H9 (cell line): ENCODE results near the gene KRTAP10-9. TPM values are rescaled to one million over a fixed set of nuclear protein-coding genes. Genes with fewer than 3 reads are reported as not detected.

Source experiments
- DNase-seq: peaks from one replicate; pipeline ENCODE4 v3.0.0-alpha.2; 2017
- H2AFZ ChIP-seq: one replicate; pipeline ENCODE4 v1.6.1; 2013; ENCODE audit warnings: mild to moderate bottlenecking, low read length, control low read depth, moderate library complexity
- H2AK5ac ChIP-seq: 2 replicates; pipeline ENCODE4 v1.6.1; 2013; ENCODE audit warnings: low read length, control low read depth, mixed read lengths; ENCODE audit not compliant: insufficient read length
- H2BK120ac ChIP-seq: one replicate; pipeline ENCODE4 v1.6.1; 2013; ENCODE audit warnings: low read depth, mild to moderate bottlenecking, low read length, control low read depth, inconsistent platforms; ENCODE audit not compliant: poor library complexity, severe bottlenecking
- H2BK12ac ChIP-seq: 2 replicates; pipeline ENCODE4 v1.6.1; 2013; ENCODE audit warnings: low read length, control low read depth, mixed read lengths, low read depth; ENCODE audit not compliant: insufficient read length
- H2BK15ac ChIP-seq: 2 replicates; pipeline ENCODE4 v1.6.1; 2013; ENCODE audit warnings: low read depth, low read length, control low read depth
- H2BK20ac ChIP-seq: one replicate; pipeline ENCODE4 v1.6.1; 2013; ENCODE audit warnings: low read depth, mild to moderate bottlenecking, low read length, control low read depth, inconsistent platforms; ENCODE audit not compliant: poor library complexity, severe bottlenecking
- H2BK5ac ChIP-seq: 2 replicates; pipeline ENCODE4 v1.6.1; 2013; ENCODE audit warnings: low read length, control low read depth, mixed read lengths; ENCODE audit not compliant: insufficient read length
- H3K14ac ChIP-seq: 2 replicates; pipeline ENCODE4 v1.6.1; 2013; ENCODE audit warnings: low read length, control low read depth; ENCODE audit not compliant: insufficient read depth
- H3K18ac ChIP-seq: 2 replicates; pipeline ENCODE4 v1.6.1; 2013; ENCODE audit warnings: low read depth, mild to moderate bottlenecking, mixed read lengths, low read length, control low read depth; ENCODE audit not compliant: insufficient read length
- H3K23ac ChIP-seq: 2 replicates; pipeline ENCODE4 v1.6.1; 2013; ENCODE audit warnings: low read length, control low read depth, mixed read lengths, low read depth; ENCODE audit not compliant: insufficient read length
- H3K23me2 ChIP-seq: 2 replicates; pipeline ENCODE4 v1.6.1; 2013; ENCODE audit warnings: low read depth, mild to moderate bottlenecking, mixed read lengths, low read length, control low read depth; ENCODE audit not compliant: insufficient read length, poor library complexity, severe bottlenecking
- H3K27ac ChIP-seq: 2 replicates; pipeline ENCODE4 v1.5.1; 2013; ENCODE audit warnings: low read length, control low read depth, mixed read lengths, low read depth; ENCODE audit not compliant: insufficient read length
- H3K27me3 ChIP-seq: 2 replicates; pipeline ENCODE4 v1.6.1; 2013; ENCODE audit warnings: low read length, control low read depth, inconsistent platforms; ENCODE audit not compliant: insufficient read depth
- H3K4ac ChIP-seq: 2 replicates; pipeline ENCODE4 v1.6.1; 2013; ENCODE audit warnings: low read depth, mild to moderate bottlenecking, control low read depth, inconsistent platforms, low read length, moderate library complexity
- H3K4me1 ChIP-seq: 2 replicates; pipeline ENCODE4 v1.6.1; 2013; ENCODE audit warnings: low read length, control low read depth, inconsistent platforms; ENCODE audit not compliant: insufficient read depth
- H3K4me2 ChIP-seq: 2 replicates; pipeline ENCODE4 v1.6.1; 2013; ENCODE audit warnings: low read length, control low read depth, mixed read lengths; ENCODE audit not compliant: insufficient read length, insufficient read depth
- H3K56ac ChIP-seq: 2 replicates; pipeline ENCODE4 v1.6.1; 2013; ENCODE audit warnings: low read depth, mild to moderate bottlenecking, mixed read lengths, low read length, control low read depth; ENCODE audit not compliant: insufficient read length
- H3K79me1 ChIP-seq: 2 replicates; pipeline ENCODE4 v1.6.1; 2013; ENCODE audit warnings: low read depth, mild to moderate bottlenecking, moderate library complexity, low read length, control low read depth, inconsistent platforms; ENCODE audit not compliant: insufficient read depth, poor library complexity, severe bottlenecking
- H3K79me2 ChIP-seq: 2 replicates; pipeline ENCODE4 v1.6.1; 2013; ENCODE audit warnings: low read length, control low read depth, inconsistent platforms; ENCODE audit not compliant: insufficient read depth
- H3K9ac ChIP-seq: 2 replicates; pipeline ENCODE4 v1.6.1; 2013; ENCODE audit warnings: low read length, control low read depth, mixed read lengths; ENCODE audit not compliant: insufficient read length; ENCODE audit errors: extremely low read depth
- H3K9me3 ChIP-seq: one replicate; pipeline ENCODE4 v1.6.1; 2013; ENCODE audit warnings: low read depth, low read length, inconsistent platforms; ENCODE audit not compliant: control insufficient read depth
- H3T11ph ChIP-seq: one replicate; pipeline ENCODE4 v1.6.1; 2013; ENCODE audit warnings: mild to moderate bottlenecking, low read length, control low read depth, inconsistent platforms
- H4K20me1 ChIP-seq: one replicate; pipeline ENCODE4 v1.6.1; 2013; ENCODE audit not compliant: control insufficient read depth, insufficient read length, insufficient read depth
- H4K5ac ChIP-seq: 2 replicates; pipeline ENCODE4 v1.6.1; 2013; ENCODE audit warnings: low read depth, mild to moderate bottlenecking, mixed read lengths, low read length, control low read depth; ENCODE audit not compliant: insufficient read length
- H4K8ac ChIP-seq: replicated peaks from 2 replicates; pipeline ENCODE4 v1.6.1; 2013; ENCODE audit warnings: low read length, control low read depth, mixed read lengths, low read depth; ENCODE audit not compliant: insufficient read length
- H4K91ac ChIP-seq: 2 replicates; pipeline ENCODE4 v1.6.1; 2013; ENCODE audit warnings: low read depth, mild to moderate bottlenecking, moderate library complexity, mixed read lengths, low read length, control low read depth; ENCODE audit not compliant: insufficient read length
- H3K27ac Mint-ChIP-seq, 3 experiments: 2 replicates in 2 of 3; 3 replicates in 1 of 3; pipeline ENCODE4 v1.8.0; 2020 to 2021; ENCODE audit warnings: mixed read lengths in 3 of 3, mild to moderate bottlenecking in 1 of 3, moderate library complexity in 1 of 3
- H3K27me3 Mint-ChIP-seq: 2 replicates; pipeline ENCODE4 v1.8.0; 2021; ENCODE audit warnings: low read depth, mild to moderate bottlenecking, moderate library complexity, mixed read lengths
- H3K36me3 Mint-ChIP-seq, 3 experiments: 2 replicates in 2 of 3; 3 replicates in 1 of 3; pipeline ENCODE4 v1.8.0; 2020 to 2021; ENCODE audit warnings: low read depth in 3 of 3, mixed read lengths in 3 of 3; ENCODE audit not compliant: insufficient read depth in 1 of 3
- H3K4me1 Mint-ChIP-seq, 2 experiments: 2 replicates each; pipeline ENCODE4 v1.8.0; 2020; ENCODE audit warnings: mixed read lengths in 2 of 2
- H3K4me3 Mint-ChIP-seq, 2 experiments: 2 replicates in 1 of 2; 3 replicates in 1 of 2; pipeline ENCODE4 v1.8.0; 2020 to 2021; ENCODE audit warnings: mild to moderate bottlenecking in 2 of 2, mixed read lengths in 2 of 2, moderate library complexity in 1 of 2
- H3K9me3 Mint-ChIP-seq, 2 experiments: 2 replicates in 1 of 2; 3 replicates in 1 of 2; pipeline ENCODE4 v1.8.0; 2020; ENCODE audit warnings: mild to moderate bottlenecking in 2 of 2, mixed read lengths in 2 of 2, moderate library complexity in 1 of 2
- WGBS: extraction: QIAGEN DNeasy Blood & Tissue Kit; methylation state at CpG from one replicate; pipeline ENCODE4 v1.1.7; 2013; ENCODE audit warnings: missing lambda C conversion rate, low lambda C conversion rate, mixed read lengths; ENCODE audit not compliant: insufficient read length; ENCODE audit errors: extremely low coverage; 5-methylcytosine and 5-hydroxymethylcytosine counted together
- total RNA-seq: library from RNA; stranded (reverse); gene quantifications from 2 replicates; pipeline ENCODE4 v1.2.1, GENCODE V29; 2021
- TF ChIP-seq, protein P1 (sequence below): fragments of 200-600 bp; sonication (generic); conservative IDR thresholded peaks from 3 replicates; pipeline ENCODE4 v1.8.0; 2021; ENCODE audit warnings: antibody characterized with exemption, mild to moderate bottlenecking

Gene KRTAP10-9
- total RNA-seq, 1 experiment from 2014 or later: not detected

DNA sequence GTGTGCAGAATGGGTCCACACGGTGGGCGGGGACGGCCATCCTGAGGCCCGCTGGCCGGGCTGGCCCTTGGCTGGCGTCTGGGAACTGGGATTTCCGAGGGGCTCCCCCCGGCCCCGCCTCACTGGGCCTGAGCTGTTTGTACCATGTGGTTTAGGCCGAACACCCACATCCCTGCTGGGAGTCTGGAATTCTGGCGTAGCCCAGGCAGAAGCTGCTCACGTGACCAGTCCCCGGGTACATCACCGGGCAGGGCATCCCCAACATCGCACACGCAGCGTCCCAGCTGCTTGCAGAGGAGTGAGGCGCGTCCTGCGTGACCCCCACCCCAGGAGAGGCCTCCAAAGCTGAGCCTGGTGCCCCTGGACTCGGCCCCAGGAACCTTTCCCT lies 24.4 kb upstream of the KRTAP10-9 start:
- Histone ChIP-seq H3K79me1 (no peaks in the 10 kb centered on the region), H3K9ac (no peak overlapping the region), H2BK120ac (no peak overlapping the region), H4K20me1 (no peaks in the 10 kb centered on the region), H2AFZ (no peak overlapping the region), H2BK15ac (no peak overlapping the region), H3K4ac (no peak overlapping the region), H3K27me3 (no peaks in the 10 kb centered on the region), H3K79me2 (no peaks in the 10 kb centered on the region), H4K8ac (no peak overlapping the region), H2AK5ac (no peak overlapping the region), H3K4me2 (no peak overlapping the region), H3K23me2 (no peaks in the 10 kb centered on the region), H3K9me3 (no peaks in the 10 kb centered on the region), H3K14ac (no peak overlapping the region), H3K18ac (no peak overlapping the region), H3K4me1 (no peaks in the 10 kb centered on the region), H2BK12ac (no peak overlapping the region), H3K23ac (no peak overlapping the region), H2BK5ac (no peak overlapping the region), H2BK20ac (no peak overlapping the region), H3K27ac (no peak overlapping the region), H4K91ac (no peak overlapping the region), H3T11ph (no peak overlapping the region), H3K56ac (no peak overlapping the region), H4K5ac (no peak overlapping the region)
- Mint-ChIP-seq H3K27me3 (peaks cover 11% of the 10 kb centered on the region), H3K27ac (no peak overlapping the region), H3K4me1 (peaks cover 29 to 33% of the 10 kb centered on the region in 2 experiments), H3K36me3 (peaks cover 0 to 4% (median 0%) of the 10 kb centered on the region in 3 experiments; a peak in 1 of 7 replicates), H3K4me3 (no peak overlapping the region), H3K9me3 (peaks cover 0 to 2% of the 10 kb centered on the region in 2 experiments; a peak in 2 of 5 replicates)
- TF ChIP-seq, protein P1, sequence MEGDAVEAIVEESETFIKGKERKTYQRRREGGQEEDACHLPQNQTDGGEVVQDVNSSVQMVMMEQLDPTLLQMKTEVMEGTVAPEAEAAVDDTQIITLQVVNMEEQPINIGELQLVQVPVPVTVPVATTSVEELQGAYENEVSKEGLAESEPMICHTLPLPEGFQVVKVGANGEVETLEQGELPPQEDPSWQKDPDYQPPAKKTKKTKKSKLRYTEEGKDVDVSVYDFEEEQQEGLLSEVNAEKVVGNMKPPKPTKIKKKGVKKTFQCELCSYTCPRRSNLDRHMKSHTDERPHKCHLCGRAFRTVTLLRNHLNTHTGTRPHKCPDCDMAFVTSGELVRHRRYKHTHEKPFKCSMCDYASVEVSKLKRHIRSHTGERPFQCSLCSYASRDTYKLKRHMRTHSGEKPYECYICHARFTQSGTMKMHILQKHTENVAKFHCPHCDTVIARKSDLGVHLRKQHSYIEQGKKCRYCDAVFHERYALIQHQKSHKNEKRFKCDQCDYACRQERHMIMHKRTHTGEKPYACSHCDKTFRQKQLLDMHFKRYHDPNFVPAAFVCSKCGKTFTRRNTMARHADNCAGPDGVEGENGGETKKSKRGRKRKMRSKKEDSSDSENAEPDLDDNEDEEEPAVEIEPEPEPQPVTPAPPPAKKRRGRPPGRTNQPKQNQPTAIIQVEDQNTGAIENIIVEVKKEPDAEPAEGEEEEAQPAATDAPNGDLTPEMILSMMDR: no peak
- WGBS: no CpG with 5 or more reads among the region's 21 CpGs
- no peak for DNase-seq
